NAMALWA (cell line): ENCODE measurements around the gene HSF5.

ENCODE experiments used
- DNase-seq: peaks from one replicate; pipeline ENCODE4 v3.0.0-alpha.2; 2015; ENCODE audit warnings: low spot score

HSF5 gene

GRCh38 chr17:58487589-58488427 lies at the start of gene HSF5:
TSS of gene HSF5 (minus strand) at chr17:58488408. CDS start at chr17:58488274, 134 bp downstream.
- no peak for DNase-seq

- no peak for DNase-seq
Measured at GRCh38 chr17:58537266-58537665, 49.1 kb upstream of the HSF5 start.

DNA sequence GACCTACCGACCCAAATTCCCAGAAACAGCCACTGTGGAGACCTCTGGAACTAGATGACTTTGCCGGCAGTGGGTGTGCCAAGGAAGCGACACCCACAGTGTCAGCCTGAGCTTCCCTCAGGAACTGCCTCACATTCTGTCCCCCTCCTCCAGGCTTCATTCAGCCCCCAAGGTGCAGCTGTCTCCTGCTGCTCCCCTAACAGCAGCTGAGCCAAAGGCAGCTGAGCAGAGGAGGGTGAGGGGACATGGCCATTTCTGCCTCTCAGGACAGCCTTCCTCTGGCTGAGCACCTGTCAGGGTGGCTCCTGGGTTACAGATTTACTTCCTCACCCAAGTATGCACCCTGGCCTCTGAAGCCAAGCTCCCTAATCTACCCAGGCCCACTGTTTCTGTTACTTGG lies 48.3 kb upstream of the HSF5 start:
- DNase-seq: no peak

GRCh38 chr17:58535431-58535830 lies 47.2 kb upstream of the HSF5 start:
- DNase-seq: no peak

GRCh38 chr17:58534901-58535421 lies 46.8 kb upstream of the HSF5 start:
- no peak for DNase-seq

DNA sequence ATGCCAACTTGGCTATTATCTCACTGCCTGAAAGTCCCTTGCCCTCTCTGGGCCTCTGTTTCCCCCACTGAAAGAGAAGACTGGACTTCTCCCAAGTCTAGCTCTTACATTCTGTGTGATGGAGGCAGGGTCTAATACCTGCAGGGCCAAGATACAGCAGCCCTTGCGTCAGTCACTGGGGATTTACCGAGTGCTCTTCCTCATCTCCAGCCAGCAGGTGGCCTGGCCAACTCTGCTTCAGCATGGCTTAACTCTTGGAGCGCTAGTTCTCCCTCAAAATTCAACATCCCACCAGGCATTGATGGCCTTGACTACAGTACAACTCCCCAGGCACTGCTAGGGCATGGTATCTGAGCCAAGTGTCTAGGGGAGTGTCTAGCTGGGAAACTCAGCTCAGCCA lies 46.1 kb upstream of the HSF5 start:
- DNase-seq: no peak

- no peak for DNase-seq
Measured at GRCh38 chr17:58533616-58534188, 45.5 kb upstream of the HSF5 start.

DNA sequence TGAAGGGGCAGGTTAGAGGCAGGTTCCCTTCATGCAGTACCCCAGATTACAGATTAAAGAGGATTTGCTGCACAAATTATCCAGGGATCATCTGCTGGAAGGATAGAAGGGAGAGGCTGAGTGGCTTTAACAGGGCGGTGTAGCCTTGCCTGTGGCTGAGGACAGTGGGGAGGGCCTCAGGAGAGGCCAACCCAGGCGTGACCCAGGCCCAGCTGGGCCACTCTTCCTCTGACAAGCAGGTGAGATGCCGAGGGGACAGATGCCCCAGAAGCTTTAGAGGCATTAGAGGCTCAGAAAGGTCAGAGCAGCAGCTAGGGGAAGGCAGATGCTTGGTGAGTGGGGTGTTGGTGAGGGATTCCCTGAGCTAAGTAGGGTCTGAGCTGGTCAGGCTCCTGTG lies 44.3 kb upstream of the HSF5 start:
- no peak for DNase-seq

GRCh38 chr17:58531661-58532554 lies 43.7 kb upstream of the HSF5 start:
- DNase-seq: peak; percentile 57

GRCh38 chr17:58531122-58531521 lies 42.9 kb upstream of the HSF5 start:
- DNase-seq: no peak

DNA sequence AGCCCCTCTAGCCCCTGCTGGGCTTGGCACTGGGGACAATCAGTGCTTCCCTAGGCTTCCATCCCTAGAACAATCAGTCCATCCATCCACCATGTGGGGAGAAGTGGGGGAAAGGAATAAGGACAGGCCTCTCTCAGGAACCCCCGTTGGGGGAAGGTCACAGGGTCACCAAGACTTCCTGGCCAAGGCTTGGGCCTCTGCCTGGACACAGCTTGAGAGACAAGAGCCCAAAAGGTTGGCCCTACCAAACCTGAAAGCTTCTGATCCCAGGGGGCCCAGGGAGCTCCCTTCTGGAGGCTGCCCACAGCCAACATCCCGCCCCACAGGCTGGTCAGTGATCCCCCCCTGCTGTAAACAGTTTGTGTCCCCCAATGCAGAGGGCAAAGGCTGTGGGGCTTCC lies 42.4 kb upstream of the HSF5 start:
- no peak for DNase-seq

GRCh38 chr17:58529275-58529674 lies 41.1 kb upstream of the HSF5 start:
- no peak for DNase-seq

GRCh38 chr17:58528443-58528842 lies 40.2 kb upstream of the HSF5 start:
- no peak for DNase-seq

- no peak for DNase-seq
Measured at GRCh38 chr17:58527949-58528348, 39.7 kb upstream of the HSF5 start.

- peak; percentile 52 for DNase-seq
Measured at GRCh38 chr17:58527306-58527705, 39.1 kb upstream of the HSF5 start.

- no peak for DNase-seq
Measured at GRCh38 chr17:58525239-58525638, 37.0 kb upstream of the HSF5 start.

GRCh38 chr17:58521680-58522079 lies 33.5 kb upstream of the HSF5 start:
- DNase-seq: no peak

DNA sequence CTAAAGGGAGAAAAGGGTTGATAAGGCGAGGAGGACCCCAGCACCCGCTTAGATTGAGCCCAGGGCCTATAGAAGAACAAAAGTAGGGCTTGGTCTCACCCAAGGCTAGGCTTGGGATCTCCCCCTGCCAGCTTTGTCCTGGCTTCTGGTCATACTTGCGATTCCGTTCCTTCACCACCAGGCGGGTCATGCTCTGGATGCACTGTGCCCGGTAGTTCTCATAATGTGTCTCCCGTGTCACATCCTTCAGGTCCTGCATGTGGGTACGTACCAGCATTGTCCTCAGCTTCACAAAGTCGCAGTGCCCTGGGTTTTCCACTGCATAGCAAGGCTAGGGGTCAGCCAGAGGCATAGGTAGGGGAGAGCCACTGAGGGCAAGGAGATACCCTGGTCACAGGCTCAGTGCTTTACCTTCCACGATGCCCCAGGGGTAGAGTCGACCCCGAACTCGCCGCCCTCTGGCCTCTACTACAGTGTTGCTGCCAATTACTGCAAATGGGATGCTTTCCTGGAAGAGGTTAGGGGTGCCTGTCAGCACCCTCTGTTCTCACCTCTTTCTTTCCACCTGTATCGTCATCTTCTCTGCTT lies 32.7 kb upstream of the HSF5 start:
- peak; percentile 61 for DNase-seq

GRCh38 chr17:58517928-58518609 lies 29.9 kb upstream of the HSF5 start:
- peak; percentile 100 for DNase-seq

- no peak for DNase-seq
Measured at GRCh38 chr17:58517378-58517927, 29.2 kb upstream of the HSF5 start.
